Germinal center (tissue), 1 donor: ENCODE results near the gene CORO1C.
"Not testable (repeated sequence)": the region's sequence is repeated elsewhere in the genome, so short reads cannot be mapped to it uniquely, and the experiment has no call there.

Experiments used
- DNase-seq: peaks from one replicate; pipeline ENCODE4 v3.0.0; 2012; ENCODE audit warnings: mixed read lengths, low spot score

CORO1C gene

GRCh38 chr12:108753976-108754375 is 22.7 kb upstream of the CORO1C start:
- no peak for DNase-seq

- no peak for DNase-seq
These were observed 21.1 kb upstream of the CORO1C start for GRCh38 chr12:108752387-108752786.

- no peak for DNase-seq
These were observed 20.5 kb upstream of the CORO1C start for GRCh38 chr12:108751821-108752220.

GRCh38 chr12:108751003-108751402 is 19.7 kb upstream of the CORO1C start:
- DNase-seq: not testable (repeated sequence)

GRCh38 chr12:108750526-108750925 is 19.2 kb upstream of the CORO1C start:
- DNase-seq: no peak

- no peak for DNase-seq
These were observed 16.2 kb upstream of the CORO1C start for GRCh38 chr12:108747563-108747962.

- no peak for DNase-seq
These were observed 14.3 kb upstream of the CORO1C start for GRCh38 chr12:108745641-108746040.

GRCh38 chr12:108744021-108744897 is 12.9 kb upstream of the CORO1C start:
- no peak for DNase-seq

- no peak for DNase-seq
These were observed 6.9 kb upstream of the CORO1C start for GRCh38 chr12:108738170-108738569.

- no peak for DNase-seq
These were observed 4.5 kb upstream of the CORO1C start for GRCh38 chr12:108735855-108736254.

- no peak for DNase-seq
These were observed 3.0 kb upstream of the CORO1C start for GRCh38 chr12:108734200-108734906.

GRCh38 chr12:108733230-108733531 is 1.9 kb upstream of the CORO1C start:
- DNase-seq: not testable (repeated sequence)

- no peak for DNase-seq
These were observed 1.3 kb upstream of the CORO1C start for GRCh38 chr12:108732489-108733229.

- DNase-seq: peak; percentile 97
These were observed 646 bp upstream of the CORO1C start for GRCh38 chr12:108731866-108732461.

GRCh38 chr12:108730365-108731104 is 783 bp downstream of the CORO1C start:
- peak; percentile 47 for DNase-seq

GRCh38 chr12:108729612-108730364 is 1.5 kb downstream of the CORO1C start:
- DNase-seq: no peak

- DNase-seq: no peak
These were observed 2.3 kb downstream of the CORO1C start for GRCh38 chr12:108728820-108729611.

- DNase-seq: no peak
These were observed 3.2 kb downstream of the CORO1C start for GRCh38 chr12:108727868-108728735.

- DNase-seq: no peak
These were observed 4.2 kb downstream of the CORO1C start for GRCh38 chr12:108727161-108727560.
